WI38 (cell line): Measurements from ENCODE around the gene ACSS1.
"Not testable (repeated sequence)": the region's sequence is repeated elsewhere in the genome, so short reads cannot be mapped to it uniquely, and the experiment has no call there.

Experiments used
- H3K4me3 ChIP-seq: 2 replicates; pipeline ENCODE4 v1.5.1; 2011; ENCODE audit warnings: low read depth, mild to moderate bottlenecking, control low read depth, low read length
- TF ChIP-seq, protein P1 (sequence below): IDR thresholded peaks from 2 replicates; pipeline ENCODE4 v1.5.1; 2012; ENCODE audit warnings: low read depth, mild to moderate bottlenecking, control low read depth, low read length

Gene ACSS1

DNA sequence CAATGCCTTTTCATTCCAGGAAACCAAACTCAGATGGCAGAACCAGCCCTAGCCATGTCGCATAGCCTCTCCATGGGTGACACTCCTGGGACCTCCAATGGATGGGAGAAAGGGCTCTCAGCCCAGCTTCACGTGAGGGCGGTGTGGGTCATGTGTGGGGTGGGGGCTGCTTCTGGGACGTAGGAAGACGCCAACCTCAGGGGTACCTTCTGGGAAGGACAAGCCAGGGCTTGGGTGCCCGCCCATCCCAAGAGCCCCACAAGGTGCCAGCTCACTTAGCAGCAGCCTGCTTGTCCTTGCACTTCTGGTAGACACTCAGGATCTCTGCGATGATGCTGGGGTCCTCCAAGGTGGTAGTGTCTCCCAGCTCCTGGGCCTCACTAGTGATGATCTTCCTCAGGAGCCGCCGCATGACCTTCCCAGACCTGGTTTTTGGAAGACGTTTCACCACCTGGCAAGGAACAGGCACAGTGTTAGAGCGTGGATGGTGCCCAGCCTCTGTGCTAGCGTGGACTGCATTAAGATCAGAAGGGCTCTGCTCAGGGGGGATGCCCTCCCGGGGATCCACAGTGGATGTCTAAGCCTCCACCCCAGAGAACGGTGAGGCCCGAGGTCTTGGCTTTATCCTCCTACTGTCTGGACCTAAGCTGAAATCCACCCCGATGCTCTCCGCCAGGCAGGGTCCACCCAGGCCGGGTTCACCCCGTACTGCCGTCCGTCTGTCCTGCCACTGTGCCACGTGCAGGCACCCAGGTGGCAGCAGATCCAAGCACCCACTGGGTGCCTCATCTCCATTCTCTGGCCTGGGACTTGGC lies 50.2 kb downstream of the ACSS1 start:
- TF ChIP-seq, protein P1, sequence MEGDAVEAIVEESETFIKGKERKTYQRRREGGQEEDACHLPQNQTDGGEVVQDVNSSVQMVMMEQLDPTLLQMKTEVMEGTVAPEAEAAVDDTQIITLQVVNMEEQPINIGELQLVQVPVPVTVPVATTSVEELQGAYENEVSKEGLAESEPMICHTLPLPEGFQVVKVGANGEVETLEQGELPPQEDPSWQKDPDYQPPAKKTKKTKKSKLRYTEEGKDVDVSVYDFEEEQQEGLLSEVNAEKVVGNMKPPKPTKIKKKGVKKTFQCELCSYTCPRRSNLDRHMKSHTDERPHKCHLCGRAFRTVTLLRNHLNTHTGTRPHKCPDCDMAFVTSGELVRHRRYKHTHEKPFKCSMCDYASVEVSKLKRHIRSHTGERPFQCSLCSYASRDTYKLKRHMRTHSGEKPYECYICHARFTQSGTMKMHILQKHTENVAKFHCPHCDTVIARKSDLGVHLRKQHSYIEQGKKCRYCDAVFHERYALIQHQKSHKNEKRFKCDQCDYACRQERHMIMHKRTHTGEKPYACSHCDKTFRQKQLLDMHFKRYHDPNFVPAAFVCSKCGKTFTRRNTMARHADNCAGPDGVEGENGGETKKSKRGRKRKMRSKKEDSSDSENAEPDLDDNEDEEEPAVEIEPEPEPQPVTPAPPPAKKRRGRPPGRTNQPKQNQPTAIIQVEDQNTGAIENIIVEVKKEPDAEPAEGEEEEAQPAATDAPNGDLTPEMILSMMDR = no peak
- H3K4me3 ChIP-seq = no peak overlapping the region

DNA sequence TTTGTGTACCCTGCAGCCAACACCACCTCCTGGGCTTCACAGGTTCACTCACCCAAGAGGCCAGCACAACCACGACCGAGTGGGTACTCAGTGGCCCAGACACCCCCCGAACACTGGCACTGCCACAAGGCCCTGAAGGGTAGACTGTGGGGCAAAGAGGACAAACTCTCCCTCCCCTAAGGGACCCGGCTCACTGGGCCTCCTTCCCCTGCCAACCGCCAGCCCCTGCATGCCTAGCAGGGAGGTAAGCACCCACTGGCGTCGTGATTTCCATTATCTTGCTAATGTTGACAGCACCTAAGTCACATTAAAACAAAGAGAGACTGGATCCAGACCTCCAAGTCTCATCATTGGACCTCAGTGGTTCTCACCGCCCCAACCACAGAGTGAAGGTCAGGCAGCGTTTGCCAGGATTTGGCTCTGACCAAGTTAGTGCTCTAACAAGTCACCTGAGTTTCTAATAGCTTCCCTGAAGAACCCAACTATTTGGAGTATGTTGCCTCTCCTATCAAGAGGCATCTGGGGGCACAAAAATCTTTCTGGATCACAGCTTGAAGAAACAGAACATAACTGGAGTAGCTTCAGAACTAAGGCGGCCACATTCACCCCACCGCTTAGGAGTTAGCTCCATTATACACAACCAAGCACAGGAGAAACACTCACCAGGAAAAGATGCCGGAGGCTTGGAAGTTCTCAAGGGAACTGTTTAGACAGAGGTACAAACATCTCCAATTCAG lies 51.3 kb downstream of the ACSS1 start:
- no peak overlapping the region for H3K4me3 ChIP-seq
- TF ChIP-seq, protein P1 = no peak

DNA sequence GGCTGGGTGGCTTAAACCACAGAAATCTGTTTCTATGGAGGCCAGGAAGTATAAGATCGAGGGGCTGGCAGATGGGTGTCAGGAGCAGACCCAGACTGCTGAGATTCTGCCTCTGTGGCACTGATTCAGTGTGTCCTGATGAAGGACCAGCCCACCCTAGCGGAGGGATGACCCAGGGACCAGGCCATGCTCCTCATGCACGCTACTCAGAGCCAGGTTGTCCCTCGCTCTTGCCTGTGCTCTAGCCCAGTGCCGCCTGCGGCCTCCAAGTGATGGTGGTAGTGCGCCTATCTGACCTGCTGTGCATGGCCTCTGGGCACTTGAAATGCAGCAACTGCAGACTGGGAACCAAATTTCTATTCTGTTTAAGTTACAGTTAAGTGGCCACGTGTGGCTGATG lies 52.3 kb downstream of the ACSS1 start:
- H3K4me3 ChIP-seq = no peak overlapping the region
- TF ChIP-seq, protein P1 = no peak

DNA sequence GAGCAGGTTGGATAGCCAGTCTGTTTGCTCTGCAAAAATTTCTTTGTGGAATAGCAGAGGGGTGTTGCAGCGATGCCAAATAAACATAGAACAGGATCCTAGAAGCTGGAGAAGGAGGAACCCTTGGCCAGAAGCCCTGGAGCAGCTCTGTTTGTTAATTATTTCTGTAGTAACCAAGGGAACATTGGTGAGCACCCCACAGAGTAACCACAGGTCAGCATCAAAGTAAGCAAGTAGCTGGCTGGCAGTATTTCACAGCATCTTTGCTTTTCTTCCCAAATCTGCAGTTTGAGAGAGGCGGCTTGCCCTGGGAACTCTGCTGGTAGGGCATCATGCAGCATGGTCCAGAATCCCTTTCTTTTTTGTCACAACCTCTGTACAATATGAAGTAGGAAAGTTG lies 52.7 kb downstream of the ACSS1 start:
- H3K4me3 ChIP-seq = no peak overlapping the region

DNA sequence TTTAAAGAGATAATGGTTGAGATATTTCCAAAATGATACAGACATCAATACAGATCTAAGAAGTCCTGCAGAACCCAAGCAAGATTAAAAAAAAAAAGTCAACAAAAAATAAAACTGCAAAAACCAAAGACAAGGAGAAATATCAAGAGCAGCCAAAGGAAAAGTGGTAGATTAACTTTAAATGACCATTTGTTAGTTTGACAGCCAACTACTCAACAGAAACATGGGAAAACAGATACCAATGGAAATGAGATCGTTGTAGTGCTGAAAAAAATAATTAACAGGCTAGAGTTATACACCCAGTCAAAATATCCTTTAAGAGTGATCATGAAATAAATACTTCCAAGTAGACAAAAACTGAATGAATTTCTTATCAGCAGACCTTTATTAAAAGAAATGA lies 54.9 kb downstream of the ACSS1 start:
- no peak overlapping the region for H3K4me3 ChIP-seq
- TF ChIP-seq, protein P1 = no peak

More for the DNA sequence above, 52.7 kb downstream of the ACSS1 start:
- TF ChIP-seq, protein P1 = no peak

DNA sequence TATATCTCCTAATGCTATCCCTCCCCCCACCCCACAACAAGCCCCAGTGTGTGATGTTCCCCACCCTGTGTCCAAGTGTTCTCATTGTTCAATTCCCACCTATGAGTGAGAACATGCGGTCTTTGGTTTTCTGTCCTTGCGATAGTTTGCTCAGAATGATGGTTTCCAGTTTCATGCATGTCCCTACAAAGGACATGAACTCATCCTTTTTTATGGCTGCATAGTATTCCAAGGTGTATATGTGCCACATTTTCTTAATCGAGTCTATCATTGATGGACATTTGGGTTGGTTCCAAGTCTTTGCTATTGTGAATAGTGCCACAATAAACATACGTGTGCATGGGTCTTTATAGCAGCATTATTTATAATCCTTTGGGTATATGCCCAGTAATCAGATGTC lies 56.6 kb downstream of the ACSS1 start:
- not testable (repeated sequence) for H3K4me3 ChIP-seq

DNA sequence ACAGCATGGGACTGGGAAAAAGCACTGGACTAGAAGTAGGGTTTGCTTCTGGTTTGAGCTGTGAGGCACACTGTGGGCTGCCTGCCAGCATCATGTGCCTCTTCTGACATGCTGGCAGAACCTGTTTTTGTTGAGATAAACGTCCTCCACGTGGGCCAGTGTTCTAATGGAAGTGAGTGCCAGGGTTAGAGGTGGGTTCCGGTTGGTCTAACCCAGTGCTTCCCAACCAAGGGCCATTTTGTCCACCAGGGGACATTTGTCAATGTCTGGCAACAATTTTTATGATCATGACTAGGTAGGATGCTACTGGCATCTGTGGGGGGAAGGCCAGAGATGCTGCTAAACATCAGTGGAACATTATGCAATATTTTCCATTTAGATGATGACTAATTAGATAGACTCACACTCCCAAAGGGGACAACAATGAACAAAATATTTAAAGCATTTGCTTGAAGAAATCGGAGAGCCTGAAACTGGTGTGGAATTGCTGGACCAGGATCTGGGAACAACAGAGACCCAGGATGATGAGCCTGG lies 57.6 kb downstream of the ACSS1 start:
- TF ChIP-seq, protein P1 = no peak

More for the DNA sequence above, 57.6 kb downstream of the ACSS1 start:
- H3K4me3 ChIP-seq = no peak overlapping the region
